ENCODE results near the gene NVL. TPM values are rescaled to one million over a fixed set of nuclear protein-coding genes. Genes with fewer than 3 reads are reported as not detected.

The NVL gene
- total RNA-seq, 1 experiment from 2014 or later = 45.0 TPM

- no peaks in the 10 kb centered on the region for H3K36me3 ChIP-seq (ENCODE audit: control insufficient read depth, insufficient read depth, low read length)
- H3K4me3 ChIP-seq (ENCODE audit: low read depth, low read length) = no peak overlapping the region
- H3K4me1 ChIP-seq = 0 out of 2 replicates have a peak, but pooled peaks cover 8% of the 10 kb centered on the region
- intact Hi-C loops (cut with micrococcal nuclease; ENCODE audit: unreplicated experiment) = no loop called here
- Mint-ChIP-seq H3K4me1 (ENCODE audit: low read depth, unreplicated experiment) (peaks cover 13% of the 10 kb centered on the region), H3K27me3 (ENCODE audit: insufficient read depth, unreplicated experiment) (no peaks in the 10 kb centered on the region), H3K36me3 (ENCODE audit: insufficient read depth, unreplicated experiment) (peaks cover 60% of the 10 kb centered on the region), H3K9me3 (ENCODE audit: unreplicated experiment) (no peaks in the 10 kb centered on the region), H3K27ac (ENCODE audit: unreplicated experiment) (no peak overlapping the region), H3K4me3 (ENCODE audit: unreplicated experiment) (no peak overlapping the region)
- TF ChIP-seq CTCF (IDR thresholded peaks at IDR 0.05; ENCODE audit: insufficient read depth in 1 of 2, low read depth in 1 of 2, low read length in 1 of 2, severe bottlenecking in 1 of 2, unreplicated experiment in 1 of 2) = no peak
- ChIA-PET CTCF (no interaction called here), POLR2A (no interaction called here)
- no TSS peak for BruUV-seq (replicated peaks)
- H3K27me3 ChIP-seq (replicated peaks; ENCODE audit: control insufficient read depth, insufficient read depth, low read length) = no peaks in the 10 kb centered on the region
- no peaks in the 10 kb centered on the region for H3K9me3 ChIP-seq
- no peak for DNase-seq
Measured at GRCh38 chr1:224235813-224236493, 94.0 kb downstream of the NVL start.

DNA sequence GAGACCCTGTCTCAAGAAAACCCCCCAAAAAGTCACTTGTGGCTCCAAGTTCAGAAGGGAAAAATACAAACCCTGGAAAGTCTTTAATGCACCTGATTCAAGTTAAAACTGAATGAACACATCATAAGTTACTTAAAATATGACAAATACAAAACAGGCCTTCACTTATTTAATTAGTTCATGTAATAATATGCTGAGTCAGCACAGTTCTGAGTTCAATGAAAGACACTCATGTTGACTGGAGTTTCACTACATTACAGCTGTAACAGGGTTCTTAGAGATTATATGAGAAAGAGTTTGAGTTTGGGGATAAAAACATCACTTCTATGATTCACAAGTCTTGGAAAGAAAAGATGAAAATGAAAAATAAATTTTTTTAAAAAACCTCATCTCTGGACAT lies 96.0 kb downstream of the NVL start:
- POLR2A ChIA-PET = no interaction called here
- H3K9me3 Mint-ChIP-seq (ENCODE audit: unreplicated experiment) = no peaks in the 10 kb centered on the region
- H3K4me1 Mint-ChIP-seq (ENCODE audit: low read depth, unreplicated experiment) = peaks cover 10% of the 10 kb centered on the region
- H3K4me3 Mint-ChIP-seq (ENCODE audit: unreplicated experiment) = no peak overlapping the region
- CTCF ChIA-PET = no interaction called here
- Histone ChIP-seq H3K27me3 (replicated peaks; ENCODE audit: control insufficient read depth, insufficient read depth, low read length) (no peaks in the 10 kb centered on the region), H3K36me3 (ENCODE audit: control insufficient read depth, insufficient read depth, low read length) (no peaks in the 10 kb centered on the region), H3K4me1 (0 out of 2 replicates have a peak, but pooled peaks cover 2% of the 10 kb centered on the region), H3K4me3 (ENCODE audit: low read depth, low read length) (no peak overlapping the region), H3K9me3 (no peaks in the 10 kb centered on the region)
- no peak for DNase-seq
- no peak overlapping the region for H3K27ac Mint-ChIP-seq (ENCODE audit: unreplicated experiment)
- intact Hi-C loops (cut with micrococcal nuclease; ENCODE audit: unreplicated experiment) = no loop called here
- no peak for TF ChIP-seq CTCF (IDR thresholded peaks at IDR 0.05; ENCODE audit: insufficient read depth in 1 of 2, low read depth in 1 of 2, low read length in 1 of 2, severe bottlenecking in 1 of 2, unreplicated experiment in 1 of 2)
- BruUV-seq (replicated peaks) = no TSS peak
- H3K36me3 Mint-ChIP-seq (ENCODE audit: insufficient read depth, unreplicated experiment) = peaks cover 78% of the 10 kb centered on the region
- H3K27me3 Mint-ChIP-seq (ENCODE audit: insufficient read depth, unreplicated experiment) = no peaks in the 10 kb centered on the region

GRCh38 chr1:224226849-224227502 lies 103.0 kb downstream of the NVL start:
- H3K27me3 Mint-ChIP-seq (ENCODE audit: insufficient read depth, unreplicated experiment) = no peaks in the 10 kb centered on the region
- intact Hi-C loops (cut with micrococcal nuclease; ENCODE audit: unreplicated experiment) = no loop called here
- Histone ChIP-seq H3K4me1 (peaks cover 24% of the 10 kb centered on the region), H3K9me3 (no peaks in the 10 kb centered on the region), H3K4me3 (ENCODE audit: low read depth, low read length) (no peak overlapping the region), H3K36me3 (ENCODE audit: control insufficient read depth, insufficient read depth, low read length) (no peaks in the 10 kb centered on the region), H3K27me3 (replicated peaks; ENCODE audit: control insufficient read depth, insufficient read depth, low read length) (no peaks in the 10 kb centered on the region)
- no peak for TF ChIP-seq CTCF (IDR thresholded peaks at IDR 0.05; ENCODE audit: insufficient read depth in 1 of 2, low read depth in 1 of 2, low read length in 1 of 2, severe bottlenecking in 1 of 2, unreplicated experiment in 1 of 2)
- no peaks in the 10 kb centered on the region for H3K9me3 Mint-ChIP-seq (ENCODE audit: unreplicated experiment)
- peaks cover 28% of the 10 kb centered on the region for H3K4me1 Mint-ChIP-seq (ENCODE audit: low read depth, unreplicated experiment)
- DNase-seq = no peak
- BruUV-seq (replicated peaks) = no TSS peak
- H3K4me3 Mint-ChIP-seq (ENCODE audit: unreplicated experiment) = no peak overlapping the region
- H3K36me3 Mint-ChIP-seq (ENCODE audit: insufficient read depth, unreplicated experiment) = peaks cover 53% of the 10 kb centered on the region
- ChIA-PET CTCF (no interaction called here), POLR2A (no interaction called here)
- H3K27ac Mint-ChIP-seq (ENCODE audit: unreplicated experiment) = no peak overlapping the region

Data from Caco-2 (cell line).